Fibroblast of lung (primary cell): ENCODE measurements around the gene NPSR1.

Experiments
- CTCF ChIP-seq, 2 donors: IDR thresholded peaks in 1 of 2; conservative IDR thresholded peaks in 1 of 2; 1 replicate in 1 of 2; 2 replicates in 1 of 2; pipeline ENCODE4 v1.5.1; 2011 to 2012; ENCODE audit warnings: low read length in 2 of 2, control low read depth in 1 of 2, inconsistent platforms in 1 of 2, low read depth in 1 of 2, mild to moderate bottlenecking in 1 of 2
- EZH2 ChIP-seq: IDR thresholded peaks from 2 replicates; pipeline ENCODE4 v1.5.1; 2012; ENCODE audit warnings: low read length, control low read depth, mild to moderate bottlenecking; ENCODE audit errors: missing control alignments

- no peak for TF ChIP-seq CTCF (conservative IDR thresholded peaks at IDR 0.05 in 1 of 2, IDR thresholded peaks at IDR 0.05 in 1 of 2; ENCODE audit: low read depth in 1 of 2, low read length in 2 of 2)
- no peak for TF ChIP-seq EZH2
Observed at GRCh38 chr7:34844936-34845665, 187.1 kb downstream of the NPSR1 start.
